Measurements from ENCODE around the gene SMPDL3B. TPM values are rescaled to one million over a fixed set of nuclear protein-coding genes. Genes with fewer than 3 reads are reported as not detected.
"Not testable (repeated sequence)": the region's sequence is repeated elsewhere in the genome, so short reads cannot be mapped to it uniquely, and the experiment has no call there.

The SMPDL3B gene
- total RNA-seq, 1 donor from 2014 or later: 20.1 TPM

DNA sequence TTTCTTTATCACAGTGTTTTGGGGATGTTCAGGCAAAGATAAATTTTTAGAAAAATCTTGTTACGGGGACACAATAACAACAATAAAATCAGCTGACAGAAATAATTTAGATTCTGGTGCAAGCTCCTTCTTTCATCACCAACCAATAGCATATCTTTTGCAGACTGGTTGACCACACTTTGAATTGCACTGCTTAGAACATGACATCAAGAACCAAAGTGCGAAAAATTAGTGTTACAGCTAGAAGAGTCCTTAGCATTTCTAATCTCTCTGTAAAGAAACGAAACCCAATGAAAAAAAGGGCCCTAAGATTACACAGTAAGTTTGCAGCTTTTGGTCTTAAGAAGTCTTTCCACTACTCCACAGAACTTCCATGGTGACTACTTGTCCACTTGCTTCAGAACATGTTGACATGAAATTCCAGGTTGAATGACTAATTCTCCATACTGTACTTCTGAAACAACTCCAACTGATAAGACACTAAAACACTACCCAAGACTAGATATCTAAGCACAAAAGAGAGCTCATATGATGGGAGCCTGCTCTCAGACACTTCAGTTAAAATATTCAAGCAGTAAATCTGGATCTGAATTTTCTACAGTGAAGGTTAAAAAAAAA lies 56.2 kb downstream of the SMPDL3B start:
- Histone ChIP-seq H3K36me3 (ENCODE audit: control insufficient read depth, insufficient read depth, low read length) (peaks cover 1% of the 10 kb centered on the region), H3K27me3 (ENCODE audit: control insufficient read depth, insufficient read depth, low read length) (no peaks in the 10 kb centered on the region), H3K4me3 (ENCODE audit: low read depth, low read length) (no peak overlapping the region)
- TF ChIP-seq, protein P1, sequence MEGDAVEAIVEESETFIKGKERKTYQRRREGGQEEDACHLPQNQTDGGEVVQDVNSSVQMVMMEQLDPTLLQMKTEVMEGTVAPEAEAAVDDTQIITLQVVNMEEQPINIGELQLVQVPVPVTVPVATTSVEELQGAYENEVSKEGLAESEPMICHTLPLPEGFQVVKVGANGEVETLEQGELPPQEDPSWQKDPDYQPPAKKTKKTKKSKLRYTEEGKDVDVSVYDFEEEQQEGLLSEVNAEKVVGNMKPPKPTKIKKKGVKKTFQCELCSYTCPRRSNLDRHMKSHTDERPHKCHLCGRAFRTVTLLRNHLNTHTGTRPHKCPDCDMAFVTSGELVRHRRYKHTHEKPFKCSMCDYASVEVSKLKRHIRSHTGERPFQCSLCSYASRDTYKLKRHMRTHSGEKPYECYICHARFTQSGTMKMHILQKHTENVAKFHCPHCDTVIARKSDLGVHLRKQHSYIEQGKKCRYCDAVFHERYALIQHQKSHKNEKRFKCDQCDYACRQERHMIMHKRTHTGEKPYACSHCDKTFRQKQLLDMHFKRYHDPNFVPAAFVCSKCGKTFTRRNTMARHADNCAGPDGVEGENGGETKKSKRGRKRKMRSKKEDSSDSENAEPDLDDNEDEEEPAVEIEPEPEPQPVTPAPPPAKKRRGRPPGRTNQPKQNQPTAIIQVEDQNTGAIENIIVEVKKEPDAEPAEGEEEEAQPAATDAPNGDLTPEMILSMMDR (IDR thresholded peaks at IDR 0.05; ENCODE audit: insufficient read depth, low read length, poor library complexity, severe bottlenecking): no peak
- DNase-seq (ENCODE audit: low read depth): no peak

DNA sequence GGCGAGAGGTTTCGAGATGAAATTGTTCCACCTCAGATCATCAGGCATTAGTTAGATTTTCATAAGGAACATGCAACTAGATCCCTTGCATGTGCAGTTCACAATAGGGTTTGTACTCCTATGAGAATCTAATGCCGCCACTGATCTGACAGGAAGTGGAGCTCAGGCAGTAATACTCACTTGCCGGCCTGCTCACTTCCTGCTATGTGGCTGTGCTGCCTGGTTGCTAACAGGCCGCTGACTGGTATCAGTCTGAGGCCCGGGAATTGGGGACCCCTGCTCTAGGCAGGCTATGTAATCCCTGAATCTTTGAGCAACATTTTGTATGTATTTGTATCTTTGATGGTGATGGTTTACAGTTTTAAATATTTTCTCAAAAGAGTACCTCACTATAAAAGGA lies 57.5 kb downstream of the SMPDL3B start:
- Histone ChIP-seq H3K27me3 (ENCODE audit: control insufficient read depth, insufficient read depth, low read length) (no peaks in the 10 kb centered on the region), H3K4me3 (ENCODE audit: low read depth, low read length) (no peak overlapping the region), H3K36me3 (ENCODE audit: control insufficient read depth, insufficient read depth, low read length) (peaks cover 4% of the 10 kb centered on the region)
- TF ChIP-seq, protein P1 (IDR thresholded peaks at IDR 0.05; ENCODE audit: insufficient read depth, low read length, poor library complexity, severe bottlenecking): no peak
- no peak for DNase-seq (ENCODE audit: low read depth)

DNA sequence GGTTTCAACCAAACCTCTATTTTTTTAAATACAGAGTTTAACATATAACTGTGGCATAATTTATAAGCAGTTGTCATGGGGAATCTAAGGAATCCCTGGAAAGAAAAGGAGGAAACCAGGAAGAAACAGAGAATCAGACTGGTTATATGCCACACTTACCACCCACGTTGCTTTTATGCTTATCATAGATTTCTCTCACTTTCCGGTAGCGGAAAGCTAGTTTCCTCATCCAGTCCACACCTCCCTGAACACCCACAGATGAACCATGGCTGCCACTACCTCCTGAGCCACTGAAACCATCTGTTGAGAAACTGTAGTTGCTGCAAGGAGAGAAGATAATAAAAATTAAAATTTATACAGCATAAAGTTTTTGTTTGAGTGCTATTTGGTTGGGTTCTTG lies 58.4 kb downstream of the SMPDL3B start:
- Histone ChIP-seq H3K27me3 (ENCODE audit: control insufficient read depth, insufficient read depth, low read length) (no peaks in the 10 kb centered on the region), H3K4me3 (ENCODE audit: low read depth, low read length) (no peak overlapping the region), H3K36me3 (ENCODE audit: control insufficient read depth, insufficient read depth, low read length) (peaks cover 4% of the 10 kb centered on the region)
- TF ChIP-seq, protein P1 (IDR thresholded peaks at IDR 0.05; ENCODE audit: insufficient read depth, low read length, poor library complexity, severe bottlenecking): no peak
- no peak for DNase-seq (ENCODE audit: low read depth)

DNA sequence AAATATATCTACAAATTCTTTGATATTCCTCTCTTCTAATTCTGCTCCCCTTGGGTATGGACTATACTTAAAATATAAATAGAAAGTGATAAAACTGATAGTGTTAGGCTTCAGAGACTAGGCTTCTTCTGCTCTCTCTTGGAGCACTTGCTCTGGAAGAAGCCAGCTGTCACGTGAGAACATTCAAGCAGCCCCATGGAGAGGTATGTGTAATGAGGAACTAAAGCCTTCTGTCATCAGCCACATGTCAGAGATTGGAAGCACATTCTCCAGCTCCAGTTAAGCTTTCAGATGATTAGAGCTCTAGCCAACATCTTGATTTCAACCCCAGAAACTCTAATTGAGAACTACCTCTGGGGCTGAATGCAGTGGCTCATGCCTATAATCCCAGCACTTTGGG lies 59.3 kb downstream of the SMPDL3B start:
- Histone ChIP-seq H3K36me3 (ENCODE audit: control insufficient read depth, insufficient read depth, low read length) (peaks cover 4% of the 10 kb centered on the region), H3K27me3 (ENCODE audit: control insufficient read depth, insufficient read depth, low read length) (no peaks in the 10 kb centered on the region), H3K4me3 (ENCODE audit: low read depth, low read length) (no peak overlapping the region)
- TF ChIP-seq, protein P1 (IDR thresholded peaks at IDR 0.05; ENCODE audit: insufficient read depth, low read length, poor library complexity, severe bottlenecking): no peak
- no peak for DNase-seq (ENCODE audit: low read depth)

DNA sequence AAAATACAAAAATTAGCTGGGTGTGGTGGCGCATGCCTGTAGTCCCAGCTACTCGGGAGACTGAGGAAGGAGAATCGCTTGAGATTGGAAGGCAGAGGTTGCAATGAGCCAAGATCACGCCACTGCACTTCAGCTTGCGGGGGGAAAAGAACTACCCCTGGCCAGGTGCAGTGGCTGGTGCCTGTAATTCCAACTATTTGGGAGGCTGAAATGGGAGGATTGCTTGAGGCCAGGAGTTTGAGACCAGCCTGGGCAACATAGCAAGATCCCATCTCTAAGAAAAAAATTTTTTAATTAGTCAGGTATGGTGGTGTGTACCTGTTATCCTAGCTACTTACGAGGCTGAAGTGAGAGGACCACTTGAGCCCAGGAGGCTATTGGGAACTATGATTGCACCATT lies 59.7 kb downstream of the SMPDL3B start:
- not testable (repeated sequence) for DNase-seq (ENCODE audit: low read depth); H3K27me3 ChIP-seq (ENCODE audit: control insufficient read depth, insufficient read depth, low read length); H3K4me3 ChIP-seq (ENCODE audit: low read depth, low read length); H3K36me3 ChIP-seq (ENCODE audit: control insufficient read depth, insufficient read depth, low read length)

DNA sequence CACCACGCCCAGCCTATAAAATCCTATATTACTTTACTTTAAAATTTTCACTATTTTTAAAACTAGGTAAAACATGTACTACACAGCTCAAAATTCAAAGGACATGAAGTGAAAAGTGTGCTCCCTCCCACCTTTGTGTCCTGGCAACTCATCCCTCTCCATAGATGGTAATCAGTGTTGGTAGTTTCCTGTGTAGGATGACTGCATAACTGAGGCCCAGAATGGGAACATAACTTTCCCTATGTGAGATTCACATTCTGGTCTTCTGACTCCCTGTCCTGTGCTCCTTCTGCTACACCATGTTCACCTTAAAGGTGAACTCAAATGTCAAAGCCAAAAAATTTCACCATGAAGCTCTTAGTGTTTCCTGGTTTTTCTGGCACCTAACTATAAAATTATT lies 64.3 kb downstream of the SMPDL3B start:
- H3K4me3 ChIP-seq (ENCODE audit: low read depth, low read length): no peak overlapping the region
- peaks cover 3% of the 10 kb centered on the region for H3K36me3 ChIP-seq (ENCODE audit: control insufficient read depth, insufficient read depth, low read length)
- no peaks in the 10 kb centered on the region for H3K27me3 ChIP-seq (ENCODE audit: control insufficient read depth, insufficient read depth, low read length)
- TF ChIP-seq, protein P1 (IDR thresholded peaks at IDR 0.05; ENCODE audit: insufficient read depth, low read length, poor library complexity, severe bottlenecking): no peak
- DNase-seq (ENCODE audit: low read depth): no peak

Data from kidney epithelial cell (primary cell).